A549 treated with ZK216348 at 1 μM for 4 hours (cell line): ENCODE measurements around the gene CGB2. TPM values are rescaled to one million over a fixed set of nuclear protein-coding genes. Genes with fewer than 3 reads are reported as not detected.

Experiments
- total RNA-seq: library from RNA; stranded (reverse); fragments of 200-300 nt; extraction: Qiagen RNA extraction; gene quantifications from 5 replicates; pipeline ENCODE4 v1.2.3, GENCODE V29; 2022; ENCODE audit warnings: low read depth

The CGB2 gene
- 0.41 to 0.94 TPM in 2 of 5 replicates, not detected in the others for total RNA-seq

DNA sequence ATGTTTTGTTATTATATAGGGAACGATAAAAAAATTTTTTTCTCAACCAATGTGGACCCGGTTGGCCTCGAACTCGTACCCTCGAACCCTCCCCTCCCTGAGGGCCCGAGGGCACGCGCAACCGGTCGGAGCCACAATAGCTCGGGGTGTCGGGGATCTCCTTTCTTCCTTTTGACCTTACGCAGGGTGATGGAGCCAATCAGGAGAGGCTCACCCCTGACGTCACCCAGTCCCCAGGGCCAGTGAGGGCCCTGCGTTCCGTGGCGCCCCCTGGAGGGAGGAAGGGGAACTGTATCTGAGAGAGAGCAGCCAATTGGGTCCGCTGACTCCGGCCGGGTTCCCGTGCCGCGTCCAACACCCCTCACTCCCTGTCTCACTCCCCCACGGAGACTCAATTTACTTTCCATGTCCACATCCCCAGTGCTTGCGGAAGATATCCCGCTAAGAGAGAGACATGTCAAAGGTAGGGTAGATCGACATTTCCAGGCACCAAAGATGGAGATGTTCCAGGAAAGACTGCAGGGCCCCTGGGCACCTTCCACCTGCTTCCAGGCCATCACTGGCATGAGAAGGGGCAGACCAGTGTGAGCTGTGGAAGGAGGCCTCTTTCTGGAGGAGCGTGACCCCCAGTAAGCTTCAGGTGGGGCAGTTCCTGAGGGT lies at the start of gene CGB2:
Gene CGB2 (plus strand): TSS at position 249 of the 660 bp plus-strand sequence. CDS start 206 bp downstream, at position 455.

GRCh38 chr19:48993175-48994034 lies 38.3 kb upstream of the CGB2 start, which contains the start of the genes GYS1 and RUVBL2:
Gene GYS1 (minus strand): TSS chr19:48993309. CDS start chr19:48993112, 197 bp downstream.
Gene RUVBL2 (plus strand): TSS chr19:48993887. CDS start chr19:48993912, 25 bp downstream.

DNA sequence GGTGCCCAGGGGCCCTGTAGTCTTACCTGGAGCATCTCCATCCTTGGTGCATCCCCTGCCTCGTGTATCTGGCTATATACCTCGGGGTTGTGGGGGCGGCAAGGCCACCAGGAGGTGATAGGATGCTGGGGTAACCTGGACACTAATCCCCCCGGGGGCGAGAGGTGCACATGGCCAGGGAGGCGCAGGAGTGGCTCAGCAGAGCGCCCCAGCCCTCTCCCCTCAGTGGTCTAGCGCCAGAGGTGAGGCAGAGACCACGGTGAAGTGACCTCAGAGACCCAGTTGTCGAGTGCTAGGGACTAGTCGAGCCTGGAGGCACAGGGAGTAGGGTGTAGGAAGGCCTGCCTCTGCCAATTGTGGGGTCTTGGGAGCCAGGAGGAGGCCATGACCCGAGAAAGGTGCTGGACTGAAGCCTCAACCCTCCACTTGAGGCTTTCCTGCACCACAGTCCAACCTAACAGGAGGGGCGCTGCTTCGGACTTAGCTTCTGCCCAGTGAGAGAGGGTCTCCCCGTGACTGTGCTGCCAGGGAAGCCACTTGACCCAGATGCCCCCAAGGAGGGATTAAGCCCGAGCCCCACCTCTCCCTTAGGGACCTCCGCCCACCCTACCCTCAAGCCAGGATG lies 14.5 kb upstream of the CGB2 start, which contains the start of gene LHB:
Gene LHB (minus strand): TSS at position 51 of the 625 bp plus-strand sequence. CDS start 10 bp downstream, at position 41.

GRCh38 chr19:49024233-49024632 lies 7.5 kb upstream of the CGB2 start, which contains the start of gene CGB3:
Gene CGB3 (minus strand): TSS chr19:49024333. CDS start chr19:49023971, 362 bp downstream.

DNA sequence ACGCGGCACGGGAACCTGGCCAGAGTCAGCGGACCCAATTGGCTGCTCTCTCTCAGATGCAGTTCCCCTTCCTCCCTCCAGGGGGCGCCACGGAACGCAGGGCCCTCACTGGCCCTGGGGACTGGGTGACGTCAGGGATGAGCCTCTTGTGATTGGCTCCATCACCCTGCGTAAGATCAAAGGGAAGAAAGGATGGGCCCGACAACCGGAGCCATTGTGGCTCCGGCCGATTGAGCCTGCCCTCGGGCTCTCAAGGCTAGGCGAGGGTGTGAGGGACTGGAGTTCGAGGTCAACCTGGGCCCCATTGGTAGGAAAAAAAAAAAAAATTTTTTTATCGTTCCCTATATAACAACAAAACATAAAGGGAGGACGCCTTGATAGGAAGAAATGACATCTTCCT lies 5.1 kb downstream of the CGB2 start, which contains the start of gene CGB1:
Gene CGB1 (minus strand): TSS at position 81 of the 400 bp plus-strand sequence. CDS start 184 bp downstream, outside the sequence.

GRCh38 chr19:49043548-49043947 lies 11.9 kb downstream of the CGB2 start, which contains the start of gene CGB5:
Gene CGB5 (plus strand): TSS chr19:49043848. CDS start chr19:49044210, 362 bp downstream.

GRCh38 chr19:49049011-49049410 lies 17.3 kb downstream of the CGB2 start, which contains the start of gene CGB8:
Gene CGB8 (minus strand): TSS chr19:49049111. CDS start chr19:49048739, 372 bp downstream.

DNA sequence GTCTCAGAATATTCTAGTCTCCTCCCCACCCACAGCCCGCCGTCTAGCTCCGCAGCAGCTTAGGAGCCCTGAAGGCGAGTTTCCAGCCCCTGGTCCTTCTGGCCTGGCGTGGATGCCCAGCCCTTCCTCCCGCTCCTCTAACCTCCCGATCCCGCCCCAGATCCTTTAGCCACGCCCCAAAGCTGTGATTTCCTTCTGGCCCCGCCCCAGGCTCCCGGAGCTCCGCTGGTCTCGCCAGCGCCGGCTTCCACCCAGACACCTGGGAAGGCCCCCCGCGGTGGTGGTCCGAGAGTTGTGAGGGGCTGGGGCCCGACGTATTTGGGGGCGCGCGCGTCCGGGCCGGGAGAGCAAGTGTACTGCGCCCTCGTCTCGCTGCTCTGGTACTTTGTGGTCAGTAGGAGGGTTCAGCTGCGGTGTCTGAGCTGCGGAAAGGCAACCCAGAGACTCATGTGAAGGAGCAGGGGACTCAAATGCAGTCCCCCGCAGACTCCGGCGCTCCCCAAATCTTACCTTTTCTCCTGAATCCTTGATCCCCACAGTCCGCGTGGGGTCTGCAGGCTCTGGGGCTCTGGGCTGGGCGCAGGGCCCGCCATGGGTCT lies 26.0 kb downstream of the CGB2 start, which contains the start of gene CGB7:
Gene CGB7 (minus strand): TSS at position 114 of the 599 bp plus-strand sequence. CDS start 2,374 bp downstream, outside the sequence.

DNA sequence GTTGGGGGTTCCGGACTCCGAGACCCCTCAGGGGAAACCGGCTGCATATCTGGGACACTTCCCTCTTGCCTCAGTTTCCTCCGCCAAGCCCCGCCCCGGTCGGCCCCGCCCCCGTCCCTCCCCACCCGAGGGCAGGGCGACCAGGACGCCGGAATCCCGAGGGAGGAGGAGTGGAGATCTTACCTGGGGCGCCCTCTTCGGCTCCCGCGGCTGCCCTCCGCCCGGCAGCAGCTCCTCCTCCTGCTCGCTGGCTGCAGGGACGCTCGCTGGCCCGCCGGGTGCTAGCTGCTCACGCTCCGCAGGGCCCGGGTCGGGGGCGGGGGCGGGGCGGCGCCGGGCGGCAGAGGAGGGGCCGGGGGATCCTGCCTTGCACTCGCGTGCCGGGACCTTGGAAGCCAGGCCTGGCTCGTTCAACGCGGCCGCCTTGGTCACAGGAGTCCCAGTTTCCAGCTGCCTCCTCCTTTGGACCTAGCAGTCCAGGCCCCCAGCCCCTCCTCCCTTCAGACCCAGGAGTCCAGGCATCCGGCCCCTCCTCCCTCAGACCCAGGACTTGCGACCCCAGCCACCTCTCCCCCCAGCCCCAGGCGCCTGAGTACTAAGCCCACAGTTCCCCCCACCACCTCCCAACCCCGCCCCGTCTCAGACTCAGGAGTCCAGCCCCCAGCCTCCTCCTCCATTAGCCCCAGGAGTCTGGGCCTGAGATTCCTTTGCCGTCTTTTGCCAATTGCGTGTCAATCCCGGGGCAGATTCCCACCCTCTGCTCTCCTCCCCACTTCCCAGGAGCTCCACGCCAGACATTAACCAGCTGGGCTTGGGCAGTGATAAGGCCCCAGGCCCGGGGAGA lies 33.3 kb downstream of the CGB2 start, which contains the start of gene NTF4:
Gene NTF4 (minus strand): TSS at position 51 of the 844 bp plus-strand sequence. CDS start 2,821 bp downstream, outside the sequence.

Other genes starting within 250 kb of the CGB2 start
- gene BCAT2, start 220.9 kb upstream of the CGB2 start, total RNA-seq, result 41.4 to 63.3 TPM (median 59.5 TPM) in 5 replicates
- 9.4 to 15.3 TPM (median 14.5 TPM) in 5 replicates for gene HSD17B14, start 195.4 kb upstream of the CGB2 start, total RNA-seq
- 1.1 to 3.0 TPM (median 2.2 TPM) in 5 replicates for gene PLEKHA4, start 163.3 kb upstream of the CGB2 start, total RNA-seq
- gene PPP1R15A, start 159.5 kb upstream of the CGB2 start, total RNA-seq, result 80.7 to 142 TPM (median 101 TPM) in 5 replicates
- not detected in 5 replicates for gene TULP2, start 133.1 kb upstream of the CGB2 start, total RNA-seq
- 139 to 223 TPM (median 212 TPM) in 5 replicates for gene NUCB1, start 131.6 kb upstream of the CGB2 start, total RNA-seq
- 1.0 to 2.3 TPM (median 1.9 TPM) in 5 replicates for gene DHDH, start 98.2 kb upstream of the CGB2 start, total RNA-seq
- 231 to 402 TPM (median 354 TPM) in 5 replicates for gene BAX, start 77.0 kb upstream of the CGB2 start, total RNA-seq
- gene FTL, start 66.6 kb upstream of the CGB2 start, total RNA-seq, result 16,893 to 25,075 TPM (median 18,830 TPM) in 5 replicates
- gene GYS1, start 38.6 kb upstream of the CGB2 start, total RNA-seq, result 12.8 to 22.1 TPM (median 20.3 TPM) in 5 replicates
- 194 to 265 TPM (median 241 TPM) in 5 replicates for gene RUVBL2, start 38.0 kb upstream of the CGB2 start, total RNA-seq
- not detected in 5 replicates for gene LHB, start 14.8 kb upstream of the CGB2 start, total RNA-seq
- not detected in 5 replicates for gene CGB3, start 7.6 kb upstream of the CGB2 start, total RNA-seq
- not detected in 5 replicates for gene CGB1, start 5.0 kb downstream of the CGB2 start, total RNA-seq
- 0.39 to 0.84 TPM (median 0.75 TPM) in 5 replicates for gene CGB5, start 12.0 kb downstream of the CGB2 start, total RNA-seq
- 2.1 to 4.2 TPM (median 3.0 TPM) in 5 replicates for gene CGB8, start 17.2 kb downstream of the CGB2 start, total RNA-seq
- 0.24 to 1.1 TPM (median 0.62 TPM) in 5 replicates for gene CGB7, start 25.9 kb downstream of the CGB2 start, total RNA-seq
- 0.27 to 0.78 TPM (median 0.65 TPM) in 5 replicates for gene NTF4, start 32.9 kb downstream of the CGB2 start, total RNA-seq
- gene KCNA7, start 40.8 kb downstream of the CGB2 start, total RNA-seq, result not detected in 5 replicates
- 263 to 401 TPM (median 360 TPM) in 5 replicates for gene SNRNP70, start 53.6 kb downstream of the CGB2 start, total RNA-seq
- gene LIN7B, start 82.5 kb downstream of the CGB2 start, total RNA-seq, result 3.3 to 9.4 TPM (median 6.7 TPM) in 5 replicates
- gene C19orf73, start 87.3 kb downstream of the CGB2 start, total RNA-seq, result 0.70 to 2.4 TPM (median 1.8 TPM) in 5 replicates
- 5.7 to 9.5 TPM (median 8.6 TPM) in 5 replicates for gene PPFIA3, start 87.7 kb downstream of the CGB2 start, total RNA-seq
- 0.19 TPM in 1 of 5 replicates, not detected in the others for gene HRC, start 123.5 kb downstream of the CGB2 start, total RNA-seq
- gene TRPM4, start 125.9 kb downstream of the CGB2 start, total RNA-seq, result 5.5 to 10.6 TPM (median 9.5 TPM) in 5 replicates